ENCODE data around the gene PARK7.

PARK7 gene

GRCh38 chr1:8010080-8010664 is 48.7 kb downstream of the PARK7 start:
- no peak for TF ChIP-seq CTCF (IDR thresholded peaks at IDR 0.05; ENCODE audit: borderline replicate concordance, insufficient read depth, low read depth, low read length)
- no peak overlapping the region for H3K4me3 ChIP-seq (ENCODE audit: low read depth, low read length)

DNA sequence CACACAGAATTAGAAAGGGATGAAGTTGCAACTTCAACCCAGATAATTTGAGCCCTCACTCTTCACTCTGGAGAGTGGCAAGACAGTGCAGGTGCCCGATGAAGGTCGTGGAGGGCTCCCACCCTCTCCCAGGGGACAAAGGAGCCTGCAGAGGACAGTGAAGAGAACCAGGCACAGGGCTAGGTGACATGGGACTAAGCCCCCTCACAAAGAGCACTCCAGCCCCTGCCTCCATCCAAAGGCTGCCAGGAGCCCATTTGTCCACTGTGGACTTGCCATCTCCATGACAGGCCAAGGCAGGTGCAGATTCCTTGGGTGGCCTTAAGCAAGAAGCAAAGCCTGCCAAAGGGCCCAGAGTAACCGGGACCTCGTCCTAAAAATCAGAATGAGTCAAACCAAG is 49.5 kb downstream of the PARK7 start:
- TF ChIP-seq CTCF (IDR thresholded peaks at IDR 0.05; ENCODE audit: borderline replicate concordance, insufficient read depth, low read depth, low read length), result no peak
- no peak overlapping the region for H3K4me3 ChIP-seq (ENCODE audit: low read depth, low read length)

GRCh38 chr1:8011923-8012858 is 50.7 kb downstream of the PARK7 start:
- no peak overlapping the region for H3K4me3 ChIP-seq (ENCODE audit: low read depth, low read length)
- no peak for TF ChIP-seq CTCF (IDR thresholded peaks at IDR 0.05; ENCODE audit: borderline replicate concordance, insufficient read depth, low read depth, low read length)

- TF ChIP-seq CTCF (IDR thresholded peaks at IDR 0.05; ENCODE audit: borderline replicate concordance, insufficient read depth, low read depth, low read length), result no peak
- H3K4me3 ChIP-seq (ENCODE audit: low read depth, low read length), result no peak overlapping the region
Measured at GRCh38 chr1:8012955-8013354, 51.4 kb downstream of the PARK7 start.

DNA sequence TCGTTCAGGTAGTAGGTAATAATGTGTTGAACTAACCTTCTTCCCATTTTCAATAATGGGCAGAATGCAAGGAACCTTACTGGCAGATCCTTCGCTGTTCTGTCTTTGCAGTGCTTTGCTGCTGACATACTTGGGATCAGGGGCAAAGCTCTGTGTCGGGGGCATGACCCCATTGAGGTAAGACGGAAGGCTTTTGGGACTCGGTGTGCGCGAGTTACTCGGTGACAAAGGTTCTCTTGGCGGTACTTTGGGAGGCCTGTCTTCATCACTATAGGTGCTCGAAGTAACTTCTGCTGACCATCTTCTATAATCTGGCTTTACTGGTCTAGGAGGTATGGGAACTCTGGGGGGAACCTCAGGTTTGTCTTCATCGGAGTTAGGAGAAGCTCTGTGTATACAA is 51.9 kb downstream of the PARK7 start:
- TF ChIP-seq CTCF (IDR thresholded peaks at IDR 0.05; ENCODE audit: borderline replicate concordance, insufficient read depth, low read depth, low read length), result no peak
- H3K4me3 ChIP-seq (ENCODE audit: low read depth, low read length), result no peak overlapping the region

GRCh38 chr1:8013800-8014199 is 52.3 kb downstream of the PARK7 start:
- H3K4me3 ChIP-seq (ENCODE audit: low read depth, low read length), result no peak overlapping the region
- no peak for TF ChIP-seq CTCF (IDR thresholded peaks at IDR 0.05; ENCODE audit: borderline replicate concordance, insufficient read depth, low read depth, low read length)
